GM19438 (cell line): ENCODE measurements around the gene LEUTX.
"Not testable (repeated sequence)": the region's sequence is repeated elsewhere in the genome, so short reads cannot be mapped to it uniquely, and the experiment has no call there.

Source experiments
- ATAC-seq: cut with Tn5 transposase; IDR thresholded peaks from one replicate; pipeline ENCODE4 v1.9.1; 2021; ENCODE audit warnings: low read depth; ENCODE audit not compliant: unreplicated experiment

The LEUTX gene

GRCh38 chr19:39778763-39779162 lies at the start of gene LEUTX:
Gene LEUTX (plus strand): TSS chr19:39778854. CDS start chr19:39778921, 67 bp downstream.
- ATAC-seq: no peak

- no peak for ATAC-seq
These were observed 49.1 kb upstream of the LEUTX start for GRCh38 chr19:39729594-39729993.

- no peak for ATAC-seq
These were observed 47.0 kb upstream of the LEUTX start for GRCh38 chr19:39731685-39732084.

GRCh38 chr19:39733841-39734240 lies 44.8 kb upstream of the LEUTX start:
- no peak for ATAC-seq

- no peak for ATAC-seq
These were observed 43.0 kb upstream of the LEUTX start for GRCh38 chr19:39735688-39736087.

GRCh38 chr19:39736088-39736487 lies 42.6 kb upstream of the LEUTX start:
- ATAC-seq: no peak

GRCh38 chr19:39737351-39737750 lies 41.3 kb upstream of the LEUTX start:
- no peak for ATAC-seq

- no peak for ATAC-seq
These were observed 40.8 kb upstream of the LEUTX start, which contains the start of gene CLC for GRCh38 chr19:39737891-39738290. Gene CLC (minus strand): TSS chr19:39738029. CDS start chr19:39737952, 77 bp downstream.

- ATAC-seq: no peak
These were observed 39.8 kb upstream of the LEUTX start for GRCh38 chr19:39738814-39739213.

GRCh38 chr19:39740395-39740794 lies 38.3 kb upstream of the LEUTX start:
- ATAC-seq: no peak

- ATAC-seq: no peak
These were observed 33.0 kb upstream of the LEUTX start for GRCh38 chr19:39745643-39746042.

- ATAC-seq: no peak
These were observed 31.7 kb upstream of the LEUTX start for GRCh38 chr19:39746836-39747529.

GRCh38 chr19:39749981-39750380 lies 28.7 kb upstream of the LEUTX start:
- ATAC-seq: no peak

GRCh38 chr19:39752390-39752789 lies 26.3 kb upstream of the LEUTX start:
- ATAC-seq: no peak

GRCh38 chr19:39752795-39753194 lies 25.9 kb upstream of the LEUTX start:
- ATAC-seq: no peak

- ATAC-seq: no peak
These were observed 24.1 kb upstream of the LEUTX start for GRCh38 chr19:39754544-39754943.

GRCh38 chr19:39754971-39755370 lies 23.7 kb upstream of the LEUTX start:
- no peak for ATAC-seq

GRCh38 chr19:39759457-39760184 lies 19.0 kb upstream of the LEUTX start:
- no peak for ATAC-seq

- not testable (repeated sequence) for ATAC-seq
These were observed 16.8 kb upstream of the LEUTX start for GRCh38 chr19:39761851-39762250.

- no peak for ATAC-seq
These were observed 13.3 kb upstream of the LEUTX start for GRCh38 chr19:39765091-39766076.

GRCh38 chr19:39768334-39768733 lies 10.3 kb upstream of the LEUTX start:
- no peak for ATAC-seq
